Esophagus muscularis mucosa (tissue), 3 donors: ENCODE results near the gene KNOP1.

Experiments
- EP300 ChIP-seq: sonication (generic); formaldehyde crosslinking; IDR thresholded peaks from one replicate; pipeline ENCODE4 v1.6.1; 2017; ENCODE audit warnings: antibody characterized with exemption
- TF ChIP-seq, protein P1 (sequence below), 3 experiments: fragments of 200-600 bp in 2 of 3; fragments of 450-650 bp in 1 of 3; sonication (generic) in 2 of 3; IDR thresholded peaks; one replicate each; pipeline ENCODE4 v1.5.1; 2017 to 2019; ENCODE audit warnings: antibody characterized with exemption in 3 of 3, mild to moderate bottlenecking in 2 of 3, moderate library complexity in 1 of 3

DNA sequence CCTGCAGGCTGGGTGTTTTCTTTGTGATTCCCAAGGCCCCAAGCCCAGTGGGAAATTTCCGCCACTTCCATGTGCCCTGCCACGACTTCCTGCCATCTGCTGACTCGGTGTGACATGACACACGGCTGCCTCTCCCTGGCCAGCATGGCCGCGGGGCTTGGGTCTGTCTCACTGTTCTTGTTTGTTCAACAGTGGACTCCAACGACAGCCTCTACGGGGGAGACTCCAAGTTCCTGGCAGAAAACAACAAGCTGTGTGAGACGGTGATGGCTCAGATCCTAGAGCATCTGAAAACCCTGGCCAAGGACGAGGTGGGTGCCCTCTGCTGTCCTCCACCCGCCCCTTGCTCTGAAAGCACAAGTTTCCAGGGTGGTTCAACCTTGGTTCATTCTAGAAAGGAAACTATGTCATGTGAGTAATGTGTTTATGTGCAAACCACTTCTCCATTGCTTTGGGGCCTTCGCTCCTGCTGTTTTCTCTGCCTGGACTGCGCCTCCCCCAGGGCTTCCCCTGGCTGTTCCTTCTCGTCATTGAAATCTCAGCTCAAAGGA, 26.8 kb downstream of the KNOP1 start:
- TF ChIP-seq, protein P1, sequence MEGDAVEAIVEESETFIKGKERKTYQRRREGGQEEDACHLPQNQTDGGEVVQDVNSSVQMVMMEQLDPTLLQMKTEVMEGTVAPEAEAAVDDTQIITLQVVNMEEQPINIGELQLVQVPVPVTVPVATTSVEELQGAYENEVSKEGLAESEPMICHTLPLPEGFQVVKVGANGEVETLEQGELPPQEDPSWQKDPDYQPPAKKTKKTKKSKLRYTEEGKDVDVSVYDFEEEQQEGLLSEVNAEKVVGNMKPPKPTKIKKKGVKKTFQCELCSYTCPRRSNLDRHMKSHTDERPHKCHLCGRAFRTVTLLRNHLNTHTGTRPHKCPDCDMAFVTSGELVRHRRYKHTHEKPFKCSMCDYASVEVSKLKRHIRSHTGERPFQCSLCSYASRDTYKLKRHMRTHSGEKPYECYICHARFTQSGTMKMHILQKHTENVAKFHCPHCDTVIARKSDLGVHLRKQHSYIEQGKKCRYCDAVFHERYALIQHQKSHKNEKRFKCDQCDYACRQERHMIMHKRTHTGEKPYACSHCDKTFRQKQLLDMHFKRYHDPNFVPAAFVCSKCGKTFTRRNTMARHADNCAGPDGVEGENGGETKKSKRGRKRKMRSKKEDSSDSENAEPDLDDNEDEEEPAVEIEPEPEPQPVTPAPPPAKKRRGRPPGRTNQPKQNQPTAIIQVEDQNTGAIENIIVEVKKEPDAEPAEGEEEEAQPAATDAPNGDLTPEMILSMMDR (IDR thresholded peaks at IDR 0.05) = no peak
- no peak for TF ChIP-seq EP300
